ENCODE measurements around the gene PRDM8.
A peak's percentile ranks its signal among the peaks of the same experiment; 100 is the strongest.

Gene PRDM8

DNA sequence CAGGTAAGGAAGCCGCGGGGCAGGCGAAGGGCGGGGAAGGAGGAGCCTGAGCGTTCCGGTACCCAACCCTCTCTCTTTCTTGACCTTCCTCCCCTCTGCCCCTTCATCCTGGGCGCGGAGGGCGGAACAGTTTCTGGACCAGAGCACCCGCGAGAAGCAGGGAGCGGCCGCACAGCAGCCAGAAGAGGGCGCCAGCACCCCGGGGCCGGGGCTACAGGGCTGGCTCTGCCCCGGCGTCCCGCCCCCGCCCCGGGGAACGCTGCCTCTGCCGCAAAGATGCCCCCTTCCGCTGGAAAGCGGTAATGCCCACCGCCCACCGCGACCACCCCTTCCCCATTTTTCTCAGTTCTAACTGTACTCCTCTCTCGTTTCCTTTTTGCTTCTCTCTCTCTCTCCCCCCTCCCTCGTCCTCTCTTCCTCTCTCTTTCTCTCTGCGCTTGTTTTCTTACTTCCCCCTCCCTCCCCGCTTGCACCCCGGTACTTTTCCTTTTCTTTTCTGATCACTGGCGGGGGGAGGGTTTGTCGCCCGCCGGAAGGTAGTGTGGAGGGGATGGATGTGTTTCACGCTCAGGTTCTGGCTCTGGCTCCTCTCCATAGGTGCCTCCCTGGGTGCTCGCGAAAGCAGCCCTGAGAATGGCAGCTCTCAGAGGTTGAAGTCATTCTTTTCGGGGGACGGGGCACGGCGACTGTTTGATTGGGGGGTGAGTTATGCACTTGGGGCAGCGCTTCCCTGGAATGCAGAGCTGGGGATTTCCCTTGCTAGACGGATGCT is 13.1 kb upstream of the PRDM8 start:
- no peaks in the 10 kb centered on the region for H3K36me3 ChIP-seq (ENCODE audit: control insufficient read depth in 2 of 2, insufficient read depth in 1 of 2, low read length in 2 of 2)
- CTCF ChIA-PET = interaction anchor here (0.6 to 1.7 kb wide), 15 partner anchors 12 to 746 kb away, joined by 3 to 5 read pairs (median 3); no protein-coding TSS in a partner anchor
- peak overlapping the region; percentile 28; the same call in 1 of the 2 replicates for H3K27ac ChIP-seq (ENCODE audit: extremely low read depth, low read depth, low read length)
- H3K9me3 ChIP-seq (ENCODE audit: control insufficient read depth, insufficient read depth, low read depth, low read length) = no peaks in the 10 kb centered on the region
- POLR2A ChIA-PET = interaction anchor here (0.6 to 1.4 kb wide), 2 partner anchors 104 to 112 kb away, joined by 3 to 4 read pairs; partner anchors contain the start of gene ANTXR2
- peak overlapping the region; percentile 53 for H3K4me3 ChIP-seq (ENCODE audit: low read depth, low read length)
- no peaks in the 10 kb centered on the region for H3K4me1 ChIP-seq (ENCODE audit: control insufficient read depth, insufficient read depth, low read length)
- TF ChIP-seq IKZF3 (tag by site-specific recombination; IDR thresholded peaks at IDR 0.05) = no peak
- TF ChIP-seq ZNF449 (tag by site-specific recombination; IDR thresholded peaks at IDR 0.05) = no peak
- TF ChIP-seq ZNF2 (tag by site-specific recombination; IDR thresholded peaks at IDR 0.05) = peak; percentile 93
- peak; percentile 41; the same call in 1 of the 2 replicates for TF ChIP-seq ZNF561 (tag by site-specific recombination; IDR thresholded peaks at IDR 0.05; ENCODE audit: borderline replicate concordance)
- TF ChIP-seq ZNF670 (tag by site-specific recombination; IDR thresholded peaks at IDR 0.05; ENCODE audit: low read depth) = no peak
- peak; percentile 47; the same call in 1 of the 2 replicates for TF ChIP-seq ZNF423 (tag by site-specific recombination; IDR thresholded peaks at IDR 0.05)
- TF ChIP-seq REPIN1 (tag by site-specific recombination; IDR thresholded peaks at IDR 0.05; ENCODE audit: low read depth) = no peak
- TF ChIP-seq ZNF311 (tag by site-specific recombination; IDR thresholded peaks at IDR 0.05; ENCODE audit: borderline replicate concordance) = no peak
- TF ChIP-seq ZNF544 (tag by site-specific recombination; IDR thresholded peaks at IDR 0.05) = no peak
- peak; percentile 59 for TF ChIP-seq KLF17 (tag by site-specific recombination; IDR thresholded peaks at IDR 0.05)
- TF ChIP-seq ZXDB (tag by site-specific recombination; IDR thresholded peaks at IDR 0.05) = peak; percentile 63
- TF ChIP-seq, protein P1, sequence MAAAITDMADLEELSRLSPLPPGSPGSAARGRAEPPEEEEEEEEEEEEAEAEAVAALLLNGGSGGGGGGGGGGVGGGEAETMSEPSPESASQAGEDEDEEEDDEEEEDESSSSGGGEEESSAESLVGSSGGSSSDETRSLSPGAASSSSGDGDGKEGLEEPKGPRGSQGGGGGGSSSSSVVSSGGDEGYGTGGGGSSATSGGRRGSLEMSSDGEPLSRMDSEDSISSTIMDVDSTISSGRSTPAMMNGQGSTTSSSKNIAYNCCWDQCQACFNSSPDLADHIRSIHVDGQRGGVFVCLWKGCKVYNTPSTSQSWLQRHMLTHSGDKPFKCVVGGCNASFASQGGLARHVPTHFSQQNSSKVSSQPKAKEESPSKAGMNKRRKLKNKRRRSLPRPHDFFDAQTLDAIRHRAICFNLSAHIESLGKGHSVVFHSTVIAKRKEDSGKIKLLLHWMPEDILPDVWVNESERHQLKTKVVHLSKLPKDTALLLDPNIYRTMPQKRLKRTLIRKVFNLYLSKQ (tag by site-specific recombination; IDR thresholded peaks at IDR 0.05; ENCODE audit: borderline replicate concordance) = no peak
- TF ChIP-seq ZNF391 (tag by site-specific recombination; IDR thresholded peaks at IDR 0.05; ENCODE audit: borderline replicate concordance, low read depth) = peak; percentile 68; the same call in 1 of the 2 replicates
- no peak for TF ChIP-seq BCL11B (tag by site-specific recombination; IDR thresholded peaks at IDR 0.05; ENCODE audit: low read depth)
- no peak for TF ChIP-seq ZNF274 (IDR thresholded peaks at IDR 0.05; ENCODE audit: low read length)
- no peak for TF ChIP-seq ZNF274 (tag by site-specific recombination; IDR thresholded peaks at IDR 0.05; ENCODE audit: borderline replicate concordance)
- TF ChIP-seq, protein P2, sequence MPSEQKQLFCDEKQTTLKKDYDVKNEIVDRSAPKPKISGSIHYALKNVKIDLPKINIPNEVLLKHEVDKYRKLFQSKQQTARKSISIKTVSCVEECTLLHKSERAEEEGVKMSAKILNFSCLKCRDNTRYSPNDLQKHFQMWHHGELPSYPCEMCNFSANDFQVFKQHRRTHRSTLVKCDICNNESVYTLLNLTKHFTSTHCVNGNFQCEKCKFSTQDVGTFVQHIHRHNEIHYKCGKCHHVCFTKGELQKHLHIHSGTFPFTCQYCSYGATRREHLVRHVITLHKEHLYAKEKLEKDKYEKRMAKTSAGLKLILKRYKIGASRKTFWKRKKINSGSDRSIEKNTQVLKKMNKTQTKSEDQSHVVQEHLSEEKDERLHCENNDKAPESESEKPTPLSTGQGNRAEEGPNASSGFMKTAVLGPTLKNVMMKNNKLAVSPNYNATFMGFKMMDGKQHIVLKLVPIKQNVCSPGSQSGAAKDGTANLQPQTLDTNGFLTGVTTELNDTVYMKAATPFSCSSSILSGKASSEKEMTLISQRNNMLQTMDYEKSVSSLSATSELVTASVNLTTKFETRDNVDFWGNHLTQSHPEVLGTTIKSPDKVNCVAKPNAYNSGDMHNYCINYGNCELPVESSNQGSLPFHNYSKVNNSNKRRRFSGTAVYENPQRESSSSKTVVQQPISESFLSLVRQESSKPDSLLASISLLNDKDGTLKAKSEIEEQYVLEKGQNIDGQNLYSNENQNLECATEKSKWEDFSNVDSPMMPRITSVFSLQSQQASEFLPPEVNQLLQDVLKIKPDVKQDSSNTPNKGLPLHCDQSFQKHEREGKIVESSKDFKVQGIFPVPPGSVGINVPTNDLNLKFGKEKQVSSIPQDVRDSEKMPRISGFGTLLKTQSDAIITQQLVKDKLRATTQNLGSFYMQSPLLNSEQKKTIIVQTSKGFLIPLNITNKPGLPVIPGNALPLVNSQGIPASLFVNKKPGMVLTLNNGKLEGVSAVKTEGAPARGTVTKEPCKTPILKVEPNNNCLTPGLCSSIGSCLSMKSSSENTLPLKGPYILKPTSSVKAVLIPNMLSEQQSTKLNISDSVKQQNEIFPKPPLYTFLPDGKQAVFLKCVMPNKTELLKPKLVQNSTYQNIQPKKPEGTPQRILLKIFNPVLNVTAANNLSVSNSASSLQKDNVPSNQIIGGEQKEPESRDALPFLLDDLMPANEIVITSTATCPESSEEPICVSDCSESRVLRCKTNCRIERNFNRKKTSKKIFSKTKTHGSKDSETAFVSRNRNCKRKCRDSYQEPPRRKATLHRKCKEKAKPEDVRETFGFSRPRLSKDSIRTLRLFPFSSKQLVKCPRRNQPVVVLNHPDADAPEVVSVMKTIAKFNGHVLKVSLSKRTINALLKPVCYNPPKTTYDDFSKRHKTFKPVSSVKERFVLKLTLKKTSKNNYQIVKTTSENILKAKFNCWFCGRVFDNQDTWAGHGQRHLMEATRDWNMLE (tag by site-specific recombination; conservative IDR thresholded peaks at IDR 0.05; ENCODE audit: low read depth) = no peak
- TF ChIP-seq, protein P3, sequence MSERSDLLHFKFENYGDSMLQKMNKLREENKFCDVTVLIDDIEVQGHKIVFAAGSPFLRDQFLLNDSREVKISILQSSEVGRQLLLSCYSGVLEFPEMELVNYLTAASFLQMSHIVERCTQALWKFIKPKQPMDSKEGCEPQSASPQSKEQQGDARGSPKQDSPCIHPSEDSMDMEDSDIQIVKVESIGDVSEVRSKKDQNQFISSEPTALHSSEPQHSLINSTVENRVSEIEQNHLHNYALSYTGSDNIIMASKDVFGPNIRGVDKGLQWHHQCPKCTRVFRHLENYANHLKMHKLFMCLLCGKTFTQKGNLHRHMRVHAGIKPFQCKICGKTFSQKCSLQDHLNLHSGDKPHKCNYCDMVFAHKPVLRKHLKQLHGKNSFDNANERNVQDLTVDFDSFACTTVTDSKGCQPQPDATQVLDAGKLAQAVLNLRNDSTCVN (tag by site-specific recombination; optimal IDR thresholded peaks at IDR 0.05) = peak; percentile 46
- TF ChIP-seq ZNF707 (tag by site-specific recombination; IDR thresholded peaks at IDR 0.05) = no peak
- TF ChIP-seq HOXC10 (CRISPR knock-in tag; IDR thresholded peaks at IDR 0.05) = 0 out of 2 replicates have a peak, but pooled peaks have one; percentile 33
- TF ChIP-seq EGR2 (tag by site-specific recombination; IDR thresholded peaks at IDR 0.05; ENCODE audit: low read depth) = peak; percentile 74
- TF ChIP-seq ZNF112 (tag by site-specific recombination; IDR thresholded peaks at IDR 0.05) = no peak
- 0 out of 2 replicates have a peak, but pooled peaks have one; percentile 37 for TF ChIP-seq KLF10 (tag by site-specific recombination; IDR thresholded peaks at IDR 0.05)
- TF ChIP-seq KLF1 (tag by site-specific recombination; IDR thresholded peaks at IDR 0.05) = peak; percentile 85
- TF ChIP-seq ZNF624 (tag by site-specific recombination; IDR thresholded peaks at IDR 0.05) = no peak
- TF ChIP-seq ZBTB48 (tag by site-specific recombination; IDR thresholded peaks at IDR 0.05) = peak; percentile 40; the same call in 1 of the 2 replicates
- 0 out of 2 replicates have a peak, but pooled peaks have one; percentile 14 for TF ChIP-seq ZNF843 (tag by site-specific recombination; IDR thresholded peaks at IDR 0.05)
- no peak for TF ChIP-seq ZNF548 (tag by site-specific recombination; IDR thresholded peaks at IDR 0.05)
